A673 (cell line): ENCODE data around the gene IGSF6. TPM values are rescaled to one million over a fixed set of nuclear protein-coding genes. Genes with fewer than 3 reads are reported as not detected.

Experiments
- BruUV-seq: library from RNA; stranded (reverse); fragments of 400-500 nt; replicated peaks from 2 replicates; lab custom pipeline; 2021; lab: Mats Ljungman, UMichigan
- CTCF ChIA-PET: fragments of 300-600 bp; sonication (Branson Sonifier 250); formaldehyde crosslinking; loops from one replicate; lab custom pipeline; 2022; ENCODE audit warnings: antibody characterized with exemption; lab: Charles Lee
- POLR2A ChIA-PET: fragments of 300-600 bp; sonication (Branson Sonifier 250); formaldehyde crosslinking; loops from one replicate; lab custom pipeline; 2022; ENCODE audit warnings: antibody characterized with exemption; ENCODE audit not compliant: low non-redundant PET; lab: Charles Lee
- DNase-seq: peaks from one replicate; pipeline ENCODE4 v3.0.0-alpha.2; 2015; ENCODE audit warnings: low spot score
- H3K27ac ChIP-seq: fragments of 200-600 bp; sonication (generic); 2 replicates; pipeline ENCODE4 v1.5.1; 2016; ENCODE audit warnings: mixed run types, low read depth, mild to moderate bottlenecking, mixed read lengths, antibody characterized with exemption, low read length; ENCODE audit not compliant: poor library complexity, severe bottlenecking
- H3K27me3 ChIP-seq: fragments of 200-600 bp; sonication (generic); replicated peaks from 2 replicates; pipeline ENCODE4 v1.6.1; 2017; ENCODE audit warnings: mixed run types, low read depth, mild to moderate bottlenecking, mixed read lengths, antibody characterized with exemption, low read length; ENCODE audit not compliant: insufficient read depth, poor library complexity
- H3K36me3 ChIP-seq: fragments of 200-600 bp; sonication (generic); 2 replicates; pipeline ENCODE4 v1.6.1; 2016; ENCODE audit warnings: mixed run types, mild to moderate bottlenecking, mixed read lengths, antibody characterized with exemption, low read length; ENCODE audit not compliant: insufficient read depth, poor library complexity, severe bottlenecking
- H3K4me1 ChIP-seq: fragments of 200-600 bp; sonication (generic); 2 replicates; pipeline ENCODE4 v1.6.1; 2017; ENCODE audit warnings: mixed run types, mild to moderate bottlenecking, mixed read lengths, antibody characterized with exemption, low read length; ENCODE audit not compliant: insufficient read depth, poor library complexity, severe bottlenecking
- H3K4me3 ChIP-seq: fragments of 200-600 bp; sonication (generic); 2 replicates; pipeline ENCODE4 v1.5.1; 2016; ENCODE audit warnings: low read depth, mixed run types, mild to moderate bottlenecking, mixed read lengths, low read length; ENCODE audit not compliant: poor library complexity, severe bottlenecking
- H3K9me3 ChIP-seq: fragments of 200-600 bp; sonication (generic); 2 replicates; pipeline ENCODE4 v1.6.1; 2016; ENCODE audit warnings: mixed run types, low read depth, mild to moderate bottlenecking, mixed read lengths, antibody characterized with exemption, low read length; ENCODE audit not compliant: poor library complexity, severe bottlenecking
- EZH2 ChIP-seq: fragments of 200-600 bp; sonication (generic); IDR thresholded peaks from 2 replicates; pipeline ENCODE4 v1.6.1; 2017; ENCODE audit warnings: borderline replicate concordance, low read depth, mild to moderate bottlenecking, mixed read lengths, antibody characterized with exemption, low read length; ENCODE audit not compliant: poor library complexity, severe bottlenecking
- intact Hi-C: fragments of 100-400 bp; cut with micrococcal nuclease; formaldehyde crosslinking; loops from one replicate; pipeline ENCODE4 v1.10.0; 2022; ENCODE audit not compliant: unreplicated experiment
- total RNA-seq: library from RNA; stranded (reverse); gene quantifications from 2 replicates; pipeline ENCODE4 v1.2.3, GENCODE V29; 2021
- TF ChIP-seq, protein P1 (sequence below): fragments of 300-800, 200-600 bp; sonication (generic); conservative IDR thresholded peaks from 2 replicates; pipeline ENCODE4 v1.5.1; 2017; ENCODE audit warnings: low read depth, mild to moderate bottlenecking, antibody characterized with exemption, low read length, moderate library complexity, mixed read lengths

IGSF6 gene
- total RNA-seq, 1 experiment from 2014 or later: not detected

DNA sequence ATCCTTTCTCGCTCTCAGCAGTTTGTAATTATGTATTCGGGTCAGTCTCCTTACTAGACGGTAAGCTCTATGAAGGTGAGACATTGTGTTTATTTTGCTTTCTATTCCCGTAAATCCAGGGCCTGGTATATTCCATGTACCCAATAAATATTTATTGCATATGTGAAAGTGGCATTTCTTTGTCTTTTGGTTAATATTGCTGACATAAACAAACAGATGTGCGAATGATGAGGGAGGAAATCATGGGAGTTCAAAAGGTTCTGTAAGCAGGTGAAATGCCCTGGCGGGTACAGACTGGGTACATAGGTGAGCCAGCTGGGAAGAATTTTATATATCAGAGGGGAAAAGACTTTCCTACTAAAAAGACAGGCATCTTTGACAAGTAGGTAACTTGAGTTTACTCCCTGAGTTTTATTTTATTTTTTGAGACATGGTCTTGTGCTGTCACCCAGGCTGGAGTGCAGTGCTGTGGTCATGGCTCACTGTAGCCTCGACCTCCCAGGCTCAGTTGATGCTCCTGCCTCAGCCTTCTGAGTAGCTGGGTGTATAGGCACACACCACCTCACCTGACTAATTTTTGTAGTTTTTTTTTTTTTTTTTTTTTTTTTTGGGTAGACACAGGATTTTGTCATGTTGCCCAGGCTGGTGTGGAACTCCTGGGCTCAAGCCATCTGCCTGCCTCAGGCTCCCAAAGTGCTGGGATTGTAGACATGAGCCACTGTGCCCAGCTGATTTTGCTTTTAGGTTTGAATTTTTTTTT lies 58.7 kb downstream of the IGSF6 start:
- BruUV-seq: no TSS peak
- TF ChIP-seq, protein P1, sequence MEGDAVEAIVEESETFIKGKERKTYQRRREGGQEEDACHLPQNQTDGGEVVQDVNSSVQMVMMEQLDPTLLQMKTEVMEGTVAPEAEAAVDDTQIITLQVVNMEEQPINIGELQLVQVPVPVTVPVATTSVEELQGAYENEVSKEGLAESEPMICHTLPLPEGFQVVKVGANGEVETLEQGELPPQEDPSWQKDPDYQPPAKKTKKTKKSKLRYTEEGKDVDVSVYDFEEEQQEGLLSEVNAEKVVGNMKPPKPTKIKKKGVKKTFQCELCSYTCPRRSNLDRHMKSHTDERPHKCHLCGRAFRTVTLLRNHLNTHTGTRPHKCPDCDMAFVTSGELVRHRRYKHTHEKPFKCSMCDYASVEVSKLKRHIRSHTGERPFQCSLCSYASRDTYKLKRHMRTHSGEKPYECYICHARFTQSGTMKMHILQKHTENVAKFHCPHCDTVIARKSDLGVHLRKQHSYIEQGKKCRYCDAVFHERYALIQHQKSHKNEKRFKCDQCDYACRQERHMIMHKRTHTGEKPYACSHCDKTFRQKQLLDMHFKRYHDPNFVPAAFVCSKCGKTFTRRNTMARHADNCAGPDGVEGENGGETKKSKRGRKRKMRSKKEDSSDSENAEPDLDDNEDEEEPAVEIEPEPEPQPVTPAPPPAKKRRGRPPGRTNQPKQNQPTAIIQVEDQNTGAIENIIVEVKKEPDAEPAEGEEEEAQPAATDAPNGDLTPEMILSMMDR: no peak
- TF ChIP-seq EZH2: no peak
- ChIA-PET POLR2A (no interaction called here), CTCF (interaction anchor here (0.9 kb wide), 1 partner anchor 47 kb away, joined by 3 read pairs; no protein-coding TSS in a partner anchor)
- no peak for DNase-seq
- no peaks in the 10 kb centered on the region for H3K27me3 ChIP-seq
- H3K27ac ChIP-seq: no peak overlapping the region
- H3K36me3 ChIP-seq: no peaks in the 10 kb centered on the region
- no peak overlapping the region for H3K4me3 ChIP-seq
- peaks cover 5% of the 10 kb centered on the region for H3K4me1 ChIP-seq
- no peaks in the 10 kb centered on the region for H3K9me3 ChIP-seq
- intact Hi-C loops: no loop called here

- TF ChIP-seq, protein P1: no peak
- TF ChIP-seq EZH2: no peak
- no peaks in the 10 kb centered on the region for H3K36me3 ChIP-seq
- intact Hi-C loops: no loop called here
- no peak for DNase-seq
- H3K27me3 ChIP-seq: no peaks in the 10 kb centered on the region
- no peak overlapping the region for H3K4me3 ChIP-seq
- no peaks in the 10 kb centered on the region for H3K9me3 ChIP-seq
- peaks cover 5% of the 10 kb centered on the region for H3K4me1 ChIP-seq
- no TSS peak for BruUV-seq
- ChIA-PET CTCF (no interaction called here), POLR2A (interaction anchor here (0.6 kb wide), 1 partner anchor 136 kb away, joined by 7 read pairs; no protein-coding TSS in a partner anchor)
- H3K27ac ChIP-seq: no peak overlapping the region
These were observed 60.2 kb downstream of the IGSF6 start for GRCh38 chr16:21592191-21592590.

GRCh38 chr16:21590796-21591195 lies 61.6 kb downstream of the IGSF6 start:
- intact Hi-C loops: no loop called here
- Histone ChIP-seq H3K27ac (no peak overlapping the region), H3K27me3 (no peaks in the 10 kb centered on the region), H3K36me3 (no peaks in the 10 kb centered on the region), H3K4me3 (no peak overlapping the region), H3K4me1 (peaks cover 5% of the 10 kb centered on the region), H3K9me3 (no peaks in the 10 kb centered on the region)
- BruUV-seq: no TSS peak
- TF ChIP-seq, protein P1: no peak
- no peak for TF ChIP-seq EZH2
- no peak for DNase-seq
- ChIA-PET POLR2A (no interaction called here), CTCF (no interaction called here)
